Tibial artery (tissue), 4 donors: ENCODE data around the gene HOXA10.

Experiments
- DNase-seq, 2 donors: peaks; one replicate each; pipeline ENCODE4 v3.0.0-alpha.2; 2019
- H3K27ac ChIP-seq, 2 donors: fragments of 200-600 bp; sonication (generic) in 1 of 2; 1 replicate in 1 of 2; 2 replicates in 1 of 2; pipeline ENCODE4 v1.5.1; 2018 to 2019; ENCODE audit warnings: mild to moderate bottlenecking in 1 of 2
- H3K27me3 ChIP-seq, 2 donors: fragments of 200-600 bp; sonication (generic) in 1 of 2; one replicate each; pipeline versions ENCODE4 v1.5.1 to v1.6.0; 2016 to 2019
- H3K36me3 ChIP-seq, 3 donors: fragments of 200-600 bp; sonication (generic) in 2 of 3; one replicate each; pipeline ENCODE4 v1.5.1; 2016 to 2019; ENCODE audit warnings: mild to moderate bottlenecking in 2 of 3
- H3K4me1 ChIP-seq, 4 donors: fragments of 200-600 bp; sonication (generic) in 2 of 4; 1 replicate in 3 of 4; 2 replicates in 1 of 4; pipeline ENCODE4 v1.5.1; 2016 to 2019
- H3K4me3 ChIP-seq, 2 donors: fragments of 200-600 bp; sonication (generic) in 1 of 2; 1 replicate in 1 of 2; 2 replicates in 1 of 2; pipeline ENCODE4 v1.5.1; 2018 to 2019; ENCODE audit warnings: mild to moderate bottlenecking in 2 of 2
- H3K9me3 ChIP-seq, 3 donors: fragments of 200-600 bp; sonication (generic) in 1 of 3; one replicate each; pipeline ENCODE4 v1.5.1; 2016 to 2019
- intact Hi-C: fragments of 100-400 bp; cut with DNase I; formaldehyde crosslinking; loops from one replicate; pipeline ENCODE4 v1.15.0; 2023; ENCODE audit warnings: low total_unique reads
- TF ChIP-seq, protein P1 (sequence below), 2 experiments: fragments of 200-600 bp in 1 of 2; fragments of 450-650 bp in 1 of 2; IDR thresholded peaks; one replicate each; pipeline ENCODE4 v1.5.1; 2017 to 2019; ENCODE audit warnings: antibody characterized with exemption in 2 of 2, mild to moderate bottlenecking in 1 of 2, moderate library complexity in 1 of 2

HOXA10 gene

DNA sequence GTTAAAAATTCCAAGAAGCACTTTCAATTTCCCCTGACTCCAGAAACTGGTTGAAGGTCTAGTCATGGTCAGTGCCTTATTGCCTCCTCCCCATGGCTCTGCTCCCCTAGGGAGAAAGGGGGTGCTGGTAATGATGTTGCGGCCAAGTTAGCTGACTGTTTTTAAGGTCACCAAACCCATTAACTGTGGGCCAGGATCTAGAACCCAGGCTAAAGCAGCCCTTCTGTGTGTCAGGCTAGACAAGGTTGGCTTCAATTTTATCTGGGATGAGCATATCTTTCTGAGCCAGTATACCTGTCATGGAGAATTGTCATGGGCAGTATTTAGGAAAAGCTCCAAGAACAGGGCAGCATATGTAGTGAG lies 36.9 kb upstream of the HOXA10 start:
- DNase-seq = no peak
- H3K27me3 ChIP-seq = peaks cover 4 to 83% of the 10 kb centered on the region in 2 donors
- no peaks in the 10 kb centered on the region for H3K36me3 ChIP-seq
- H3K27ac ChIP-seq = no peak overlapping the region
- no peak overlapping the region for H3K4me3 ChIP-seq
- H3K4me1 ChIP-seq = peaks cover 0 to 13% (median 5%) of the 10 kb centered on the region in 4 donors
- H3K9me3 ChIP-seq = no peaks in the 10 kb centered on the region
- intact Hi-C loops = no loop called here
- TF ChIP-seq, protein P1, sequence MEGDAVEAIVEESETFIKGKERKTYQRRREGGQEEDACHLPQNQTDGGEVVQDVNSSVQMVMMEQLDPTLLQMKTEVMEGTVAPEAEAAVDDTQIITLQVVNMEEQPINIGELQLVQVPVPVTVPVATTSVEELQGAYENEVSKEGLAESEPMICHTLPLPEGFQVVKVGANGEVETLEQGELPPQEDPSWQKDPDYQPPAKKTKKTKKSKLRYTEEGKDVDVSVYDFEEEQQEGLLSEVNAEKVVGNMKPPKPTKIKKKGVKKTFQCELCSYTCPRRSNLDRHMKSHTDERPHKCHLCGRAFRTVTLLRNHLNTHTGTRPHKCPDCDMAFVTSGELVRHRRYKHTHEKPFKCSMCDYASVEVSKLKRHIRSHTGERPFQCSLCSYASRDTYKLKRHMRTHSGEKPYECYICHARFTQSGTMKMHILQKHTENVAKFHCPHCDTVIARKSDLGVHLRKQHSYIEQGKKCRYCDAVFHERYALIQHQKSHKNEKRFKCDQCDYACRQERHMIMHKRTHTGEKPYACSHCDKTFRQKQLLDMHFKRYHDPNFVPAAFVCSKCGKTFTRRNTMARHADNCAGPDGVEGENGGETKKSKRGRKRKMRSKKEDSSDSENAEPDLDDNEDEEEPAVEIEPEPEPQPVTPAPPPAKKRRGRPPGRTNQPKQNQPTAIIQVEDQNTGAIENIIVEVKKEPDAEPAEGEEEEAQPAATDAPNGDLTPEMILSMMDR (IDR thresholded peaks at IDR 0.05) = no peak

GRCh38 chr7:27210441-27211083 lies 36.4 kb upstream of the HOXA10 start:
- Histone ChIP-seq H3K9me3 (no peaks in the 10 kb centered on the region), H3K36me3 (no peaks in the 10 kb centered on the region), H3K27ac (no peak overlapping the region), H3K4me1 (peaks cover 0 to 14% (median 5%) of the 10 kb centered on the region in 4 donors), H3K27me3 (peaks cover 4 to 87% of the 10 kb centered on the region in 2 donors), H3K4me3 (peak overlapping the region in 1 of 2 donors; percentile 39)
- TF ChIP-seq, protein P1 (IDR thresholded peaks at IDR 0.05) = peak; percentile 64 to 76
- DNase-seq = no peak
- intact Hi-C loops = no loop called here

DNA sequence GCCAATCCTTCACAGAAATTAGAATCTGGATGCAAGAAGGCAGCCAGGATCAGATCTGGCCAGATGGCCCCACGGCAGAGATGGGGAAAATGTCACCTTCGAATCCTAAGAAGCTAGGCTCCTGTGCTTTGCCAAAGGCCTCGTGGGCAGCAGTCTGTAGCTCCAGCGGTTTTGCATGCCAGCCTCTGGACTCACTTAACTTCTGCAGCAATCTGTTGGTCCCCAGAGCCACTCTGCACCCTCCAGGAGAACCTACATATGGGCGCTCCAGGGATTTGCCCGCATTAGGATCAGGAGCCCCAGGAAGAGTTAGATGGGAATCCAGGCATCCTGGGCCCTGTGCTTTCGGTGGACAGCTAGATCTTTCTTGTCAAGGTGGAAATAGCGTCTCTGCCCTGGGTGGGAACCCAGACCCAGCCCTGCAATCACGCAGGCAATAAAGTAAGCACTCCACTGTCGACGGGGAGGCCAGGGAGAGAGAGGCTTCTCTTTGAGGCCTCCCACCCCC lies 35.9 kb upstream of the HOXA10 start:
- peaks cover 0 to 19% (median 11%) of the 10 kb centered on the region in 4 donors for H3K4me1 ChIP-seq
- DNase-seq = no peak
- no peak overlapping the region for H3K27ac ChIP-seq
- H3K36me3 ChIP-seq = no peaks in the 10 kb centered on the region
- H3K4me3 ChIP-seq = no peak overlapping the region
- no peaks in the 10 kb centered on the region for H3K9me3 ChIP-seq
- TF ChIP-seq, protein P1 (IDR thresholded peaks at IDR 0.05) = no peak
- intact Hi-C loops = loop anchor here (10.0 kb wide), 1 partner anchor 365 kb away; no protein-coding TSS in a partner anchor
- H3K27me3 ChIP-seq = peaks cover 4 to 92% of the 10 kb centered on the region in 2 donors

DNA sequence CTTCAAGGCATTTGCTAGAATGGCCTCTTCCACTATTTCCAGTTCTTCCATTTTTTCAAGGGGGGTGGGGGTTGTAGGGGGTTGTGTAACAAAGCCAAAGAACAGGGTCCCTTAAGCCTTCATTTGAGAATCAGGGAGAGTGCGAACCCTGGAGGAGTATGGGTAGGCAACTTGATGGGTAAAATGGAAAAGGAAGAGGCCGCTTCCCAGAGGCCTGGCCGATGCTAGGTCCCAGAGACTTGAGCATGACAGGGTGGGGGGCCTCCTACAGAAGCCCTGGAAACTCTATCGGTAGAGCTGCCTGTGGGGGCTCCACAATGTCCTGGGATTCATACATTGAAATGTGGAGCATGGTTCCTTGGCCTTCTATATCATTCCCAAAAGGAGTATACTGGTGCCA lies 34.9 kb upstream of the HOXA10 start:
- peaks cover 0 to 25% (median 16%) of the 10 kb centered on the region in 4 donors for H3K4me1 ChIP-seq
- no peak overlapping the region for H3K27ac ChIP-seq
- peaks cover 4 to 95% of the 10 kb centered on the region in 2 donors for H3K27me3 ChIP-seq
- intact Hi-C loops = loop anchor here (10.0 kb wide), 1 partner anchor 366 kb away; no protein-coding TSS in a partner anchor
- no peaks in the 10 kb centered on the region for H3K36me3 ChIP-seq
- DNase-seq = no peak
- H3K4me3 ChIP-seq = no peak overlapping the region
- TF ChIP-seq, protein P1 (IDR thresholded peaks at IDR 0.05) = no peak
- no peaks in the 10 kb centered on the region for H3K9me3 ChIP-seq

- DNase-seq = peak in 1 of 2 donors; percentile 28
- Histone ChIP-seq H3K4me1 (peaks cover 0 to 20% (median 16%) of the 10 kb centered on the region in 4 donors), H3K9me3 (no peaks in the 10 kb centered on the region), H3K27me3 (peaks cover 4 to 95% of the 10 kb centered on the region in 2 donors), H3K36me3 (no peaks in the 10 kb centered on the region), H3K27ac (no peak overlapping the region), H3K4me3 (no peak overlapping the region)
- TF ChIP-seq, protein P1 (IDR thresholded peaks at IDR 0.05) = no peak
- intact Hi-C loops = loop anchor here (10.0 kb wide), 1 partner anchor 367 kb away; no protein-coding TSS in a partner anchor
Observed at GRCh38 chr7:27207348-27207985, 33.3 kb upstream of the HOXA10 start.
